Measurements from ENCODE around the gene COL19A1. TPM values are rescaled to one million over a fixed set of nuclear protein-coding genes. Genes with fewer than 3 reads are reported as not detected.

Gene COL19A1
- total RNA-seq, 1 donor = 9.1 TPM

DNA sequence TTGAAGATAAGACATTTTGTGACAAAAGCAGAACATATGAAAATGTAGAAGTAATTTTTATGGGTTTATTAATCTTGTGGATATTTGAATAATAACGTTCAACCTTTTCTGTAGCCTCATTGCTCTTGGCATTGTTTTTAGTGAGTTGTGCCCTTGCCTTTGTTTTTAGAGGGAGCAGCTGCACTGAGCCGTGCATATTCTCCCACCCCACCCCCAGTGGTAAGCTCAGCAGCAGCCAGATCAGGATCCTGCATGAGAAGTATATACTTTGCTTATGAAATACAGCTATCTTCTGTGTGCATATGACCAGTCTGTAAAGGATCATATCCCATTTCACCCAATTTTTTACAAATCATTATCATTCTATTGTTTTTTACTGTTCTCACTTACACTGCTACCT is 252.3 kb downstream of the COL19A1 start:
- Histone ChIP-seq H3K4me3 (ENCODE audit: low read length) (no peak overlapping the region), H3K27me3 (ENCODE audit: insufficient read depth, low read length) (no peaks in the 10 kb centered on the region), H3K9me3 (ENCODE audit: low read depth, low read length) (no peaks in the 10 kb centered on the region), H3K4me1 (ENCODE audit: insufficient read depth, low read length) (no peaks in the 10 kb centered on the region)

GRCh38 chr6:70119218-70119835 is 253.0 kb downstream of the COL19A1 start:
- Histone ChIP-seq H3K27me3 (ENCODE audit: insufficient read depth, low read length) (no peaks in the 10 kb centered on the region), H3K4me1 (ENCODE audit: insufficient read depth, low read length) (no peaks in the 10 kb centered on the region), H3K4me3 (ENCODE audit: low read length) (no peak overlapping the region), H3K9me3 (ENCODE audit: low read depth, low read length) (no peaks in the 10 kb centered on the region)

DNA sequence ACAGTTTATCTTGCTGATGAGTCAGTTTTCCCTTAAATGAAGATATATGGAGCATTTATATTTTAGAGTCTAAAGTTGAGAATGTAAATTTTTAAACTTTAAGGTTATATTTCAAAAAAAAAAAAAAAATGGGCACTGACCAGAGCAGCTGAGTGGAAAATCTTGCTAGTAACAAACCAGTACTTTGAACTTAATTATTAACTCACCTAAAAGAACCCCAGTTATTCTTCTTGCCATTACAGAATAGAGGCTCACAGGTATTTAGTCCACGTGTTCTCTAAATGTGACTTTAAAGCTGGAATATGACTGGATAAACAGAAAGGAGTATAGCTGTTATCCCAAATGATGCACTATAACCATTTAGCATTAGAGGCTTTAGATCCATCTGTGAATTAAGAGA is 258.1 kb downstream of the COL19A1 start:
- no peaks in the 10 kb centered on the region for H3K4me1 ChIP-seq (ENCODE audit: insufficient read depth, low read length)
- no peak overlapping the region for H3K4me3 ChIP-seq (ENCODE audit: low read length)
- no peaks in the 10 kb centered on the region for H3K27me3 ChIP-seq (ENCODE audit: insufficient read depth, low read length)
- H3K9me3 ChIP-seq (ENCODE audit: low read depth, low read length) = no peaks in the 10 kb centered on the region

DNA sequence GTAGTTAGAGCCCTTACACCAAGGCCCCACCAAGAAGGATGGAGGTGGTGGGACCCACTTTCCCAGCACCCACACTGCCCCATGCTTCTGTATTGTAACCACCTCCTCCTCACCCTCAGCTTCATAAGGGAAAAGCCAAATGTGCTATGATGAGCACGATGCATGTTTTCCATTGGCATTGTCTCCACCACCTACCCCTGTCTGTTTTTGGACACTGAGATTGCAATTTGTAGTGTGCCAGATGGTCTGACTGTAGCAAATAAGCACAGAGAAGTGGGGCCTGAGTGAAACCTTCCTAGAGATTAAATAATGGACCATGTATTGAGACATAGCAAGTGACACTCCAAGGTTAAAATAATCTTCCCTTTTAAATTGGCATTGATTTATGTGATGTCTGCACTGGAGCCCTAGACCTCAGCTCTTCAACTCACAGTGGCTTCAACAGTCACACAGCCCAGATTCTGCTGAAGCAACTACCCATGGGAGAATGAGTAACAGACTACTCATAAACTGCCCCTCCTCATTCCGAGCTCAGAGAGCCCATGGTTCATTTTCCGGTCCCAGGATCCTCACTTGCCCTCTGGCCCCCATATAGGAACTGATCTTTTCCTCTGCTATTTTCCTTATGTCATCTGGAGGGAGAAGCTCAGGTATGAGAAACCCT is 258.7 kb downstream of the COL19A1 start:
- no peaks in the 10 kb centered on the region for H3K9me3 ChIP-seq (ENCODE audit: low read depth, low read length)
- no peaks in the 10 kb centered on the region for H3K27me3 ChIP-seq (ENCODE audit: insufficient read depth, low read length)
- no peak overlapping the region for H3K4me3 ChIP-seq (ENCODE audit: low read length)
- no peaks in the 10 kb centered on the region for H3K4me1 ChIP-seq (ENCODE audit: insufficient read depth, low read length)

- H3K4me3 ChIP-seq (ENCODE audit: low read length) = no peak overlapping the region
- H3K9me3 ChIP-seq (ENCODE audit: low read depth, low read length) = no peaks in the 10 kb centered on the region
Measured at GRCh38 chr6:70125602-70126001, 259.2 kb downstream of the COL19A1 start.

DNA sequence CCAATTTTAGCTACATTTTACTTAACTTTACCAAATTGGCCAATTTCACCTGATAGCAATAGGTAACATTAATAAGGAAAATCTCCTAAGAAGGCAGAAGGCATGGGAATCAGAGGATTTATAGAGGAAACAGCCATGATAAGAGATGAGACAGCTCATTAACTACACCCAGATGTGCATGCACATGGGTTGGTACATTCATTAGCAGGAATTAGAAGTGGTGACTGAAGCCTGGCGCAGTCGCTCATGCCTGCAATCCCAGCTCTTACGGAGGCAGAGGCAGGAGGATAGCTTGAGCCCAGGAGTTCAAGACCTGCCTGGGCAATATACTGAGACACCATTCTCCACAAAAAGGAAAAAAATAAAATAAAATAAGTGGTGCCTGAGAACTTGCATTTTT is 263.0 kb downstream of the COL19A1 start:
- no peaks in the 10 kb centered on the region for H3K9me3 ChIP-seq (ENCODE audit: low read depth, low read length)
- no peaks in the 10 kb centered on the region for H3K4me1 ChIP-seq (ENCODE audit: insufficient read depth, low read length)
- no peak overlapping the region for H3K4me3 ChIP-seq (ENCODE audit: low read length)
- H3K27me3 ChIP-seq (ENCODE audit: insufficient read depth, low read length) = no peaks in the 10 kb centered on the region

More at GRCh38 chr6:70125602-70126001, 259.2 kb downstream of the COL19A1 start:
- no peaks in the 10 kb centered on the region for H3K27me3 ChIP-seq (ENCODE audit: insufficient read depth, low read length)
- H3K4me1 ChIP-seq (ENCODE audit: insufficient read depth, low read length) = no peaks in the 10 kb centered on the region

GRCh38 chr6:70130865-70131264 is 264.5 kb downstream of the COL19A1 start:
- Histone ChIP-seq H3K27me3 (ENCODE audit: insufficient read depth, low read length) (no peaks in the 10 kb centered on the region), H3K4me3 (ENCODE audit: low read length) (no peak overlapping the region), H3K4me1 (ENCODE audit: insufficient read depth, low read length) (no peaks in the 10 kb centered on the region), H3K9me3 (ENCODE audit: low read depth, low read length) (no peaks in the 10 kb centered on the region)

- H3K4me3 ChIP-seq (ENCODE audit: low read length) = no peak overlapping the region
Measured at GRCh38 chr6:70131528-70131927, 265.2 kb downstream of the COL19A1 start.

GRCh38 chr6:70133246-70133645 is 266.9 kb downstream of the COL19A1 start:
- H3K4me1 ChIP-seq (ENCODE audit: insufficient read depth, low read length) = no peaks in the 10 kb centered on the region
- no peaks in the 10 kb centered on the region for H3K27me3 ChIP-seq (ENCODE audit: insufficient read depth, low read length)
- H3K9me3 ChIP-seq (ENCODE audit: low read depth, low read length) = no peaks in the 10 kb centered on the region
- H3K4me3 ChIP-seq (ENCODE audit: low read length) = no peak overlapping the region

More at GRCh38 chr6:70131528-70131927, 265.2 kb downstream of the COL19A1 start:
- no peaks in the 10 kb centered on the region for H3K9me3 ChIP-seq (ENCODE audit: low read depth, low read length)
- H3K4me1 ChIP-seq (ENCODE audit: insufficient read depth, low read length) = no peaks in the 10 kb centered on the region
- H3K27me3 ChIP-seq (ENCODE audit: insufficient read depth, low read length) = no peaks in the 10 kb centered on the region

DNA sequence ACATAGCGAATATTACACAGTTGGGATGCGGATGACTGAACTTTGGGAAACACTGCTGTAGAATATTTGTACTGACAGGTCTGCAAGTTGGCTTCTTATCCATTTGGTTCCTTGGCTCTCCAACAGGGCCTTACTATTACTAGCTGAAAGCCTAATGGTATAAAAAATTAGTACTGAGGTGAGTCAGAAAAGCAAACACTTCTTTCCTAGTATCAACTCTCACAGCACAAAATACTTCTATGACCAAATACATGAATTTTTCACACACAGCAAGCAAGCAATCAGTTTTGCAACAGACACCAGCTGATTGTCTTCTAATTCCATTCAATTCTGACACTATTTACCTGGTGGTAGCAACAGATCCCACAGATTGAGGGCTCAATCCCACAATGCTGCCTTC is 268.2 kb downstream of the COL19A1 start:
- Histone ChIP-seq H3K4me3 (ENCODE audit: low read length) (no peak overlapping the region), H3K4me1 (ENCODE audit: insufficient read depth, low read length) (no peaks in the 10 kb centered on the region), H3K9me3 (ENCODE audit: low read depth, low read length) (no peaks in the 10 kb centered on the region), H3K27me3 (ENCODE audit: insufficient read depth, low read length) (no peaks in the 10 kb centered on the region)

DNA sequence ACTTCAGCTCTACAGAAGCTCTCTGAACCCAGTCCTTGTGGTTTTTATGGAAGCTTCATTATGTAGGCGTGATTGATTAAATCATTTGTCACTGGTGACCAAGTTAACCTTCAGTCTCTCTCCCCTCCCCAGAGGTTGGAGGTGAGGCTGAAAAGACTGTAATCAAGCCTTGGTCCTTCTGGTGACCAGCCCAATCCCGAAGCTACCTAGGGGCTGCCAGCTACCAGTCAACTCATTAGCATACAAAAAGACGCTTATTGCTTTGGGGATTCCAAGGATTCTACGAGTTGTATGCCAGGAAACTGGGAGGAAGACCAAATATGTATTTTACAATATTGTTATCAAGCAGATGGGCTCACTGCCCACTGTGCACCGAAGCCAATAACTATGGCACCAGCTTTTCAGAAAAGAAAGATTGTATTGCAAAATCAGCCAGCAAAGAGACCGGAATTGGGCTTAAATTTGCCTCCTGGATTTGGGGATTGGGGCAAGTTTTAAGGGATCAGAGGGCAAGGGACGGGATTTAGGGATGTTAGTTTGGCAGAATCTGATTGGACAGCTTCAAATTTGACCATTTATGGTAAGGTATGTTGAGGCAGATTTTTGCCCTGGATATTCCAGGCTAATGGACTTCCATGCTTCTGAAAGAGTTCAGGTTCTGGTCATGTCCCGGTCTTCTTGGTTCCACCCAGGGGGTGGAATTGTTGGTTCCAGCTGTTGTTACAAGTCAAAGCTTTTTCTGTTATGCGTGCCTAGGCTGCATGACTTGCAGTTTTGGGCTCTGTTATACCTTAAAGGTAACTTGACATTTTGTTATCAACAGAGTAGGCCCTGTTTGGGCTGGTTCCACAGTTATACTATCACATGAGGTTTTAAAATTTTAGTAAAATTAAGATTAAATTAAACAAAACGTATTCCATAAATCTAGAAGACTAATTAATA is 269.1 kb downstream of the COL19A1 start:
- Histone ChIP-seq H3K4me3 (ENCODE audit: low read length) (no peak overlapping the region), H3K27me3 (ENCODE audit: insufficient read depth, low read length) (no peaks in the 10 kb centered on the region), H3K4me1 (ENCODE audit: insufficient read depth, low read length) (no peaks in the 10 kb centered on the region), H3K9me3 (ENCODE audit: low read depth, low read length) (no peaks in the 10 kb centered on the region)

- Histone ChIP-seq H3K4me1 (ENCODE audit: insufficient read depth, low read length) (no peaks in the 10 kb centered on the region), H3K9me3 (ENCODE audit: low read depth, low read length) (no peaks in the 10 kb centered on the region), H3K27me3 (ENCODE audit: insufficient read depth, low read length) (no peaks in the 10 kb centered on the region), H3K4me3 (ENCODE audit: low read length) (no peak overlapping the region)
Measured at GRCh38 chr6:70136996-70137395, 270.6 kb downstream of the COL19A1 start.

GRCh38 chr6:70140496-70140895 is 274.1 kb downstream of the COL19A1 start:
- H3K4me1 ChIP-seq (ENCODE audit: insufficient read depth, low read length) = no peaks in the 10 kb centered on the region
- no peak overlapping the region for H3K4me3 ChIP-seq (ENCODE audit: low read length)
- no peaks in the 10 kb centered on the region for H3K27me3 ChIP-seq (ENCODE audit: insufficient read depth, low read length)
- no peaks in the 10 kb centered on the region for H3K9me3 ChIP-seq (ENCODE audit: low read depth, low read length)

GRCh38 chr6:70142034-70142433 is 275.7 kb downstream of the COL19A1 start:
- Histone ChIP-seq H3K27me3 (ENCODE audit: insufficient read depth, low read length) (no peaks in the 10 kb centered on the region), H3K9me3 (ENCODE audit: low read depth, low read length) (no peaks in the 10 kb centered on the region), H3K4me3 (ENCODE audit: low read length) (no peak overlapping the region), H3K4me1 (ENCODE audit: insufficient read depth, low read length) (no peaks in the 10 kb centered on the region)

- no peaks in the 10 kb centered on the region for H3K9me3 ChIP-seq (ENCODE audit: low read depth, low read length)
- no peak overlapping the region for H3K4me3 ChIP-seq (ENCODE audit: low read length)
- no peaks in the 10 kb centered on the region for H3K4me1 ChIP-seq (ENCODE audit: insufficient read depth, low read length)
- no peaks in the 10 kb centered on the region for H3K27me3 ChIP-seq (ENCODE audit: insufficient read depth, low read length)
Measured at GRCh38 chr6:70145178-70145577, 278.8 kb downstream of the COL19A1 start.

Measured in mononuclear cell (primary cell).